H9 (cell line): ENCODE data around the gene OR5P2. TPM values are rescaled to one million over a fixed set of nuclear protein-coding genes. Genes with fewer than 3 reads are reported as not detected.
"Not testable (repeated sequence)": the region's sequence is repeated elsewhere in the genome, so short reads cannot be mapped to it uniquely, and the experiment has no call there.

ENCODE experiments used
- DNase-seq: peaks from one replicate; pipeline ENCODE4 v3.0.0-alpha.2; 2017
- H2AFZ ChIP-seq: one replicate; pipeline ENCODE4 v1.6.1; 2013; ENCODE audit warnings: mild to moderate bottlenecking, low read length, control low read depth, moderate library complexity
- H2AK5ac ChIP-seq: 2 replicates; pipeline ENCODE4 v1.6.1; 2013; ENCODE audit warnings: low read length, control low read depth, mixed read lengths; ENCODE audit not compliant: insufficient read length
- H2BK120ac ChIP-seq: one replicate; pipeline ENCODE4 v1.6.1; 2013; ENCODE audit warnings: low read depth, mild to moderate bottlenecking, low read length, control low read depth, inconsistent platforms; ENCODE audit not compliant: poor library complexity, severe bottlenecking
- H2BK12ac ChIP-seq: 2 replicates; pipeline ENCODE4 v1.6.1; 2013; ENCODE audit warnings: low read length, control low read depth, mixed read lengths, low read depth; ENCODE audit not compliant: insufficient read length
- H2BK15ac ChIP-seq: 2 replicates; pipeline ENCODE4 v1.6.1; 2013; ENCODE audit warnings: low read depth, low read length, control low read depth
- H2BK20ac ChIP-seq: one replicate; pipeline ENCODE4 v1.6.1; 2013; ENCODE audit warnings: low read depth, mild to moderate bottlenecking, low read length, control low read depth, inconsistent platforms; ENCODE audit not compliant: poor library complexity, severe bottlenecking
- H2BK5ac ChIP-seq: 2 replicates; pipeline ENCODE4 v1.6.1; 2013; ENCODE audit warnings: low read length, control low read depth, mixed read lengths; ENCODE audit not compliant: insufficient read length
- H3K14ac ChIP-seq: 2 replicates; pipeline ENCODE4 v1.6.1; 2013; ENCODE audit warnings: low read length, control low read depth; ENCODE audit not compliant: insufficient read depth
- H3K18ac ChIP-seq: 2 replicates; pipeline ENCODE4 v1.6.1; 2013; ENCODE audit warnings: low read depth, mild to moderate bottlenecking, mixed read lengths, low read length, control low read depth; ENCODE audit not compliant: insufficient read length
- H3K23ac ChIP-seq: 2 replicates; pipeline ENCODE4 v1.6.1; 2013; ENCODE audit warnings: low read length, control low read depth, mixed read lengths, low read depth; ENCODE audit not compliant: insufficient read length
- H3K23me2 ChIP-seq: 2 replicates; pipeline ENCODE4 v1.6.1; 2013; ENCODE audit warnings: low read depth, mild to moderate bottlenecking, mixed read lengths, low read length, control low read depth; ENCODE audit not compliant: insufficient read length, poor library complexity, severe bottlenecking
- H3K27ac ChIP-seq: 2 replicates; pipeline ENCODE4 v1.5.1; 2013; ENCODE audit warnings: low read length, control low read depth, mixed read lengths, low read depth; ENCODE audit not compliant: insufficient read length
- H3K27me3 ChIP-seq: 2 replicates; pipeline ENCODE4 v1.6.1; 2013; ENCODE audit warnings: low read length, control low read depth, inconsistent platforms; ENCODE audit not compliant: insufficient read depth
- H3K4ac ChIP-seq: 2 replicates; pipeline ENCODE4 v1.6.1; 2013; ENCODE audit warnings: low read depth, mild to moderate bottlenecking, control low read depth, inconsistent platforms, low read length, moderate library complexity
- H3K4me1 ChIP-seq: 2 replicates; pipeline ENCODE4 v1.6.1; 2013; ENCODE audit warnings: low read length, control low read depth, inconsistent platforms; ENCODE audit not compliant: insufficient read depth
- H3K4me2 ChIP-seq: 2 replicates; pipeline ENCODE4 v1.6.1; 2013; ENCODE audit warnings: low read length, control low read depth, mixed read lengths; ENCODE audit not compliant: insufficient read length, insufficient read depth
- H3K56ac ChIP-seq: 2 replicates; pipeline ENCODE4 v1.6.1; 2013; ENCODE audit warnings: low read depth, mild to moderate bottlenecking, mixed read lengths, low read length, control low read depth; ENCODE audit not compliant: insufficient read length
- H3K79me1 ChIP-seq: 2 replicates; pipeline ENCODE4 v1.6.1; 2013; ENCODE audit warnings: low read depth, mild to moderate bottlenecking, moderate library complexity, low read length, control low read depth, inconsistent platforms; ENCODE audit not compliant: insufficient read depth, poor library complexity, severe bottlenecking
- H3K79me2 ChIP-seq: 2 replicates; pipeline ENCODE4 v1.6.1; 2013; ENCODE audit warnings: low read length, control low read depth, inconsistent platforms; ENCODE audit not compliant: insufficient read depth
- H3K9ac ChIP-seq: 2 replicates; pipeline ENCODE4 v1.6.1; 2013; ENCODE audit warnings: low read length, control low read depth, mixed read lengths; ENCODE audit not compliant: insufficient read length; ENCODE audit errors: extremely low read depth
- H3K9me3 ChIP-seq: one replicate; pipeline ENCODE4 v1.6.1; 2013; ENCODE audit warnings: low read depth, low read length, inconsistent platforms; ENCODE audit not compliant: control insufficient read depth
- H3T11ph ChIP-seq: one replicate; pipeline ENCODE4 v1.6.1; 2013; ENCODE audit warnings: mild to moderate bottlenecking, low read length, control low read depth, inconsistent platforms
- H4K20me1 ChIP-seq: one replicate; pipeline ENCODE4 v1.6.1; 2013; ENCODE audit not compliant: control insufficient read depth, insufficient read length, insufficient read depth
- H4K5ac ChIP-seq: 2 replicates; pipeline ENCODE4 v1.6.1; 2013; ENCODE audit warnings: low read depth, mild to moderate bottlenecking, mixed read lengths, low read length, control low read depth; ENCODE audit not compliant: insufficient read length
- H4K8ac ChIP-seq: replicated peaks from 2 replicates; pipeline ENCODE4 v1.6.1; 2013; ENCODE audit warnings: low read length, control low read depth, mixed read lengths, low read depth; ENCODE audit not compliant: insufficient read length
- H4K91ac ChIP-seq: 2 replicates; pipeline ENCODE4 v1.6.1; 2013; ENCODE audit warnings: low read depth, mild to moderate bottlenecking, moderate library complexity, mixed read lengths, low read length, control low read depth; ENCODE audit not compliant: insufficient read length
- H3K27ac Mint-ChIP-seq, 3 experiments: 2 replicates in 2 of 3; 3 replicates in 1 of 3; pipeline ENCODE4 v1.8.0; 2020 to 2021; ENCODE audit warnings: mixed read lengths in 3 of 3, mild to moderate bottlenecking in 1 of 3, moderate library complexity in 1 of 3
- H3K27me3 Mint-ChIP-seq: 2 replicates; pipeline ENCODE4 v1.8.0; 2021; ENCODE audit warnings: low read depth, mild to moderate bottlenecking, moderate library complexity, mixed read lengths
- H3K36me3 Mint-ChIP-seq, 3 experiments: 2 replicates in 2 of 3; 3 replicates in 1 of 3; pipeline ENCODE4 v1.8.0; 2020 to 2021; ENCODE audit warnings: low read depth in 3 of 3, mixed read lengths in 3 of 3; ENCODE audit not compliant: insufficient read depth in 1 of 3
- H3K4me1 Mint-ChIP-seq, 2 experiments: 2 replicates each; pipeline ENCODE4 v1.8.0; 2020; ENCODE audit warnings: mixed read lengths in 2 of 2
- H3K4me3 Mint-ChIP-seq, 2 experiments: 2 replicates in 1 of 2; 3 replicates in 1 of 2; pipeline ENCODE4 v1.8.0; 2020 to 2021; ENCODE audit warnings: mild to moderate bottlenecking in 2 of 2, mixed read lengths in 2 of 2, moderate library complexity in 1 of 2
- H3K9me3 Mint-ChIP-seq, 2 experiments: 2 replicates in 1 of 2; 3 replicates in 1 of 2; pipeline ENCODE4 v1.8.0; 2020; ENCODE audit warnings: mild to moderate bottlenecking in 2 of 2, mixed read lengths in 2 of 2, moderate library complexity in 1 of 2
- CTCF ChIP-seq: fragments of 200-600 bp; sonication (generic); conservative IDR thresholded peaks from 3 replicates; pipeline ENCODE4 v1.8.0; 2021; ENCODE audit warnings: antibody characterized with exemption, mild to moderate bottlenecking
- WGBS: extraction: QIAGEN DNeasy Blood & Tissue Kit; methylation state at CpG from one replicate; pipeline ENCODE4 v1.1.7; 2013; ENCODE audit warnings: missing lambda C conversion rate, low lambda C conversion rate, mixed read lengths; ENCODE audit not compliant: insufficient read length; ENCODE audit errors: extremely low coverage; 5-methylcytosine and 5-hydroxymethylcytosine counted together
- total RNA-seq: library from RNA; stranded (reverse); gene quantifications from 2 replicates; pipeline ENCODE4 v1.2.1, GENCODE V29; 2021

OR5P2 gene
- total RNA-seq, 1 experiment from 2014 or later: not detected

GRCh38 chr11:7775689-7776088, 21.1 kb downstream of the OR5P2 start:
- H3K79me2 ChIP-seq: no peaks in the 10 kb centered on the region
- H3K18ac ChIP-seq: no peak overlapping the region
- H3K4ac ChIP-seq: no peak overlapping the region
- no peak; the same call in 2 of the 3 replicates for TF ChIP-seq CTCF
- H3K27ac Mint-ChIP-seq: no peak overlapping the region
- no peaks in the 10 kb centered on the region for H3K27me3 Mint-ChIP-seq
- H2BK12ac ChIP-seq: no peak overlapping the region
- no peak overlapping the region for H3K14ac ChIP-seq
- no peaks in the 10 kb centered on the region for H3K27me3 ChIP-seq
- no peaks in the 10 kb centered on the region for H3K36me3 Mint-ChIP-seq
- H3K23ac ChIP-seq: no peak overlapping the region
- no peaks in the 10 kb centered on the region for H3K79me1 ChIP-seq
- H3K4me3 Mint-ChIP-seq: no peak overlapping the region
- no peak overlapping the region for H2BK5ac ChIP-seq
- H3K56ac ChIP-seq: no peak overlapping the region
- no peak overlapping the region for H4K91ac ChIP-seq
- no peak overlapping the region for H2AFZ ChIP-seq
- H2AK5ac ChIP-seq: no peak overlapping the region
- H3T11ph ChIP-seq: no peak overlapping the region
- WGBS: no CpG with 5 or more reads among the region's 3 CpGs
- H3K4me1 Mint-ChIP-seq: no peaks in the 10 kb centered on the region
- no peaks in the 10 kb centered on the region for H4K20me1 ChIP-seq
- no peaks in the 10 kb centered on the region for H3K4me1 ChIP-seq
- no peaks in the 10 kb centered on the region for H3K23me2 ChIP-seq
- H4K8ac ChIP-seq: no peak overlapping the region
- H3K27ac ChIP-seq: no peak overlapping the region
- H2BK20ac ChIP-seq: no peak overlapping the region
- H2BK15ac ChIP-seq: no peak overlapping the region
- no peak overlapping the region for H3K9ac ChIP-seq
- no peak overlapping the region for H4K5ac ChIP-seq
- H2BK120ac ChIP-seq: no peak overlapping the region
- no peak overlapping the region for H3K4me2 ChIP-seq
- no peaks in the 10 kb centered on the region for H3K9me3 ChIP-seq
- no peaks in the 10 kb centered on the region for H3K9me3 Mint-ChIP-seq
- no peak for DNase-seq

- H3K27me3 ChIP-seq, H4K91ac ChIP-seq, H2BK120ac ChIP-seq, H3K23ac ChIP-seq, H4K8ac ChIP-seq, H2BK5ac ChIP-seq, H3K23me2 ChIP-seq, H2AK5ac ChIP-seq, H3K79me1 ChIP-seq, H3K9ac ChIP-seq, H3K18ac ChIP-seq, H3K27ac Mint-ChIP-seq, H3K4me3 Mint-ChIP-seq, H2BK12ac ChIP-seq, H4K20me1 ChIP-seq, H3K4ac ChIP-seq, H3K9me3 ChIP-seq, H3T11ph ChIP-seq, H3K14ac ChIP-seq, H3K27ac ChIP-seq, H4K5ac ChIP-seq, H2AFZ ChIP-seq, H2BK15ac ChIP-seq, DNase-seq, H3K27me3 Mint-ChIP-seq, H3K4me2 ChIP-seq, H3K4me1 Mint-ChIP-seq, H3K79me2 ChIP-seq, H3K36me3 Mint-ChIP-seq, H2BK20ac ChIP-seq, H3K4me1 ChIP-seq, H3K56ac ChIP-seq: not testable (repeated sequence)
- peaks cover 7 to 19% of the 10 kb centered on the region in 2 experiments for H3K9me3 Mint-ChIP-seq
- WGBS: no CpG with 5 or more reads among the region's 10 CpGs
Observed at GRCh38 chr11:7764301-7764700, 32.4 kb downstream of the OR5P2 start.
